IMR-90 (cell line): ENCODE data around the gene DDX10. TPM values are rescaled to one million over a fixed set of nuclear protein-coding genes. Genes with fewer than 3 reads are reported as not detected.

Experiments used
- ATAC-seq: fragments of 200-7000 bp; cut with Tn5 transposase; 2 replicates; pipeline ENCODE4 v1.9.1; 2020; ENCODE audit warnings: low read depth, mild to moderate bottlenecking, moderate library complexity
- BruUV-seq: library from RNA; stranded (reverse); fragments of 400-500 nt; replicated peaks from 2 replicates; lab custom pipeline; 2021; lab: Mats Ljungman, UMichigan
- CTCF ChIA-PET: fragments of 300-600 bp; formaldehyde crosslinking; extraction: SDS; loops from one replicate; lab custom pipeline; 2021; ENCODE audit warnings: antibody characterized with exemption; lab: Yijun Ruan, JAX
- POLR2A ChIA-PET: fragments of 300-600 bp; sonication (Branson Sonifier 250); formaldehyde crosslinking; loops from one replicate; lab custom pipeline; 2022; ENCODE audit warnings: antibody characterized with exemption; ENCODE audit not compliant: unreplicated experiment; lab: Charles Lee
- DNase-seq: peaks from one replicate; pipeline ENCODE4 v3.0.0; 2013
- H2AFZ ChIP-seq: replicated peaks from 2 replicates; pipeline ENCODE3; 2013; ENCODE audit warnings: low read length, mild to moderate bottlenecking; ENCODE audit not compliant: poor library complexity
- H2AK5ac ChIP-seq: 2 replicates; pipeline ENCODE4 v1.6.1; 2013; ENCODE audit warnings: low read depth, low read length, inconsistent platforms
- H2AK9ac ChIP-seq: replicated peaks from 2 replicates; pipeline ENCODE3; 2013; ENCODE audit warnings: mild to moderate bottlenecking, low read depth, low read length, moderate library complexity; ENCODE audit not compliant: poor library complexity
- H2BK120ac ChIP-seq: 2 replicates; pipeline ENCODE4 v1.6.1; 2013; ENCODE audit warnings: low read depth, low read length, inconsistent platforms
- H2BK15ac ChIP-seq: 3 replicates; pipeline ENCODE4 v1.6.1; 2013; ENCODE audit warnings: low read depth, low read length, inconsistent platforms
- H2BK20ac ChIP-seq: 2 replicates; pipeline ENCODE4 v1.6.1; 2013; ENCODE audit warnings: low read depth, mild to moderate bottlenecking, inconsistent platforms, low read length, moderate library complexity
- H2BK5ac ChIP-seq: 2 replicates; pipeline ENCODE4 v1.6.1; 2013; ENCODE audit warnings: mild to moderate bottlenecking, low read depth, low read length, inconsistent platforms; ENCODE audit not compliant: poor library complexity, severe bottlenecking
- H3K14ac ChIP-seq: replicated peaks from 2 replicates; pipeline ENCODE4 v1.6.1; 2013; ENCODE audit warnings: low read depth, low read length, inconsistent platforms
- H3K18ac ChIP-seq: 2 replicates; pipeline ENCODE4 v1.6.1; 2013; ENCODE audit warnings: low read depth, low read length, control low read depth
- H3K23ac ChIP-seq: 2 replicates; pipeline ENCODE4 v1.6.1; 2013; ENCODE audit warnings: low read depth, low read length, inconsistent platforms
- H3K27ac ChIP-seq: 2 replicates; pipeline ENCODE4 v1.5.1; 2013; ENCODE audit warnings: mild to moderate bottlenecking, control low read depth, low read length; ENCODE audit not compliant: insufficient read depth
- H3K27me3 ChIP-seq: 2 replicates; pipeline ENCODE4 v1.6.1; 2013; ENCODE audit warnings: low read length; ENCODE audit not compliant: control insufficient read depth, insufficient read depth
- H3K36me3 ChIP-seq: 2 replicates; pipeline ENCODE4 v1.6.1; 2013; ENCODE audit warnings: low read length, mixed read lengths; ENCODE audit not compliant: control insufficient read depth, insufficient read depth
- H3K4ac ChIP-seq: 2 replicates; pipeline ENCODE4 v1.6.1; 2013; ENCODE audit warnings: low read depth, low read length, inconsistent platforms
- H3K4me1 ChIP-seq: 2 replicates; pipeline ENCODE4 v1.6.1; 2013; ENCODE audit warnings: low read length, mixed read lengths; ENCODE audit not compliant: control insufficient read depth, insufficient read depth
- H3K4me2 ChIP-seq: 2 replicates; pipeline ENCODE4 v1.6.1; 2013; ENCODE audit warnings: low read depth, mild to moderate bottlenecking, control low read depth, low read length, moderate library complexity
- H3K4me3 ChIP-seq: 2 replicates; pipeline ENCODE4 v1.5.1; 2013; ENCODE audit warnings: low read depth, mild to moderate bottlenecking, control low read depth, low read length, moderate library complexity; ENCODE audit not compliant: insufficient read depth
- H3K56ac ChIP-seq: 2 replicates; pipeline ENCODE4 v1.6.1; 2013; ENCODE audit warnings: low read length, inconsistent platforms; ENCODE audit not compliant: insufficient read depth; ENCODE audit errors: extremely low read depth
- H3K79me1 ChIP-seq, 2 experiments: 2 replicates each; pipeline ENCODE4 v1.6.1; 2013; ENCODE audit warnings: low read length in 2 of 2, inconsistent platforms in 1 of 2, low read depth in 1 of 2
- H3K9ac ChIP-seq: 2 replicates; pipeline ENCODE4 v1.6.1; 2013; ENCODE audit warnings: low read depth, low read length, control low read depth
- H3K9me1 ChIP-seq: 2 replicates; pipeline ENCODE4 v1.6.1; 2013; ENCODE audit warnings: low read length, inconsistent platforms; ENCODE audit not compliant: insufficient read depth
- H3K9me3 ChIP-seq: 2 replicates; pipeline ENCODE4 v1.6.1; 2013; ENCODE audit warnings: low read length; ENCODE audit not compliant: control insufficient read depth, insufficient read depth
- H4K20me1 ChIP-seq: 2 replicates; pipeline ENCODE4 v1.6.1; 2013; ENCODE audit warnings: low read length, inconsistent platforms; ENCODE audit not compliant: insufficient read depth
- H4K5ac ChIP-seq: 2 replicates; pipeline ENCODE4 v1.6.1; 2013; ENCODE audit warnings: mild to moderate bottlenecking, low read depth, low read length, control low read depth
- H4K8ac ChIP-seq, 2 experiments: 2 replicates each; pipeline ENCODE4 v1.6.1; 2013; ENCODE audit warnings: low read depth in 2 of 2, low read length in 2 of 2, control low read depth in 1 of 2, inconsistent platforms in 1 of 2
- H4K91ac ChIP-seq: 2 replicates; pipeline ENCODE4 v1.6.1; 2013; ENCODE audit warnings: low read depth, low read length, inconsistent platforms; ENCODE audit not compliant: insufficient read depth
- CEBPB ChIP-seq: IDR thresholded peaks from 2 replicates; pipeline ENCODE4 v1.6.1; 2012; ENCODE audit warnings: low read depth, low read length, improper control_type of control experiment
- FOS ChIP-seq: fragments of 150-350 bp; IDR thresholded peaks from 2 replicates; pipeline ENCODE4 v1.6.1; 2016; ENCODE audit warnings: low read depth, low read length
- MAFK ChIP-seq: IDR thresholded peaks from 2 replicates; pipeline ENCODE4 v1.6.1; 2012; ENCODE audit warnings: low read depth, low read length, improper control_type of control experiment
- MAZ ChIP-seq: IDR thresholded peaks from 2 replicates; pipeline ENCODE4 v1.6.1; 2012; ENCODE audit warnings: low read depth, mild to moderate bottlenecking, low read length, improper control_type of control experiment, moderate library complexity, borderline replicate concordance
- NFE2L2 ChIP-seq: fragments of 150-350 bp; IDR thresholded peaks from 2 replicates; pipeline ENCODE4 v1.6.1; 2016; ENCODE audit warnings: low read depth, mild to moderate bottlenecking, low read length
- WGBS, 2 experiments: methylation state at CpG; one replicate each; pipeline versions ENCODE4 v1.1.5 to v1.1.7; 2013; ENCODE audit warnings: missing lambda C conversion rate in 2 of 2; ENCODE audit not compliant: insufficient read length in 1 of 2; ENCODE audit errors: extremely low coverage in 2 of 2; 5-methylcytosine and 5-hydroxymethylcytosine counted together
- dilution Hi-C: fragments of 300-500 bp; cut with HindIII; formaldehyde crosslinking; loops from one replicate; pipeline ENCODE4 v1.14.3; 2018; ENCODE audit warnings: low sequenced_read_pairs; ENCODE audit not compliant: unreplicated experiment
- in situ Hi-C: fragments of 300-500 bp; cut with MboI; formaldehyde crosslinking; loops from 3 replicates; pipeline ENCODE4 v1.14.3; 2019; ENCODE audit warnings: low sequenced_read_pairs, inconsistent platforms, mixed read lengths
- intact Hi-C: fragments of 100-400 bp; cut with micrococcal nuclease; formaldehyde crosslinking; loops from 2 replicates; pipeline ENCODE4 v1.10.0; 2022
- polyA plus RNA-seq, 3 experiments: library from polyadenylated mRNA; depleted of rRNA; stranded (reverse); fragments of >200 nt; gene quantifications; 2 replicates each; pipeline ENCODE4 v1.2.3, GENCODE V29; 2012; ENCODE audit warnings: low replicate concordance in 1 of 3
- total RNA-seq: library from RNA; depleted of rRNA; stranded (reverse); fragments of >200 nt; gene quantifications from 2 replicates; pipeline ENCODE4 v1.2.3, GENCODE V29; 2012
- TF ChIP-seq, protein P1 (sequence below): fragments of 150-350 bp; IDR thresholded peaks from 2 replicates; pipeline ENCODE4 v1.6.1; 2016; ENCODE audit warnings: low read depth, mild to moderate bottlenecking, low read length, moderate library complexity, borderline replicate concordance

DDX10 gene
- total and polyA plus RNA-seq, 2 of the 4 experiments (the other 2 are of a cell fraction) = 20.0 to 31.9 TPM

- peak overlapping the region; percentile 87; the same call in 1 of the 2 replicates for H3K4ac ChIP-seq
- peak; percentile 90 for ATAC-seq
- peak overlapping the region; percentile 82 for H3K56ac ChIP-seq
- TSS peak; percentile 43 for BruUV-seq
- dilution Hi-C loops = no loop called here
- peak overlapping the region; percentile 59; the same call in 1 of the 2 replicates for H3K23ac ChIP-seq
- peaks cover 4% of the 10 kb centered on the region for H3K4me1 ChIP-seq
- peak overlapping the region; percentile 95 for H2BK120ac ChIP-seq
- H4K8ac ChIP-seq = peak overlapping the region; percentile 53 to 93
- H2AK9ac ChIP-seq = no peak overlapping the region
- H2BK5ac ChIP-seq = peak overlapping the region; percentile 98
- H2AFZ ChIP-seq = no peak overlapping the region
- H3K27ac ChIP-seq = peak overlapping the region; percentile 71
- H3K4me3 ChIP-seq = no peak overlapping the region
- no peaks in the 10 kb centered on the region for H3K9me1 ChIP-seq
- peak; percentile 87 for DNase-seq
- H2AK5ac ChIP-seq = peak overlapping the region; percentile 29; the same call in 1 of the 2 replicates
- ChIA-PET CTCF (interaction anchor here (0.6 to 2.7 kb wide), 4 partner anchors 15 to 173 kb away, joined by 3 to 11 read pairs (median 5); no protein-coding TSS in a partner anchor), POLR2A (no interaction called here)
- H3K4me2 ChIP-seq = peak overlapping the region; percentile 61; the same call in 1 of the 2 replicates
- H4K5ac ChIP-seq = peak overlapping the region; percentile 75; the same call in 1 of the 2 replicates
- H3K79me1 ChIP-seq = peaks cover 5 to 21% of the 10 kb centered on the region in 2 experiments; a peak in 3 of 4 replicates
- TF ChIP-seq, protein P1, sequence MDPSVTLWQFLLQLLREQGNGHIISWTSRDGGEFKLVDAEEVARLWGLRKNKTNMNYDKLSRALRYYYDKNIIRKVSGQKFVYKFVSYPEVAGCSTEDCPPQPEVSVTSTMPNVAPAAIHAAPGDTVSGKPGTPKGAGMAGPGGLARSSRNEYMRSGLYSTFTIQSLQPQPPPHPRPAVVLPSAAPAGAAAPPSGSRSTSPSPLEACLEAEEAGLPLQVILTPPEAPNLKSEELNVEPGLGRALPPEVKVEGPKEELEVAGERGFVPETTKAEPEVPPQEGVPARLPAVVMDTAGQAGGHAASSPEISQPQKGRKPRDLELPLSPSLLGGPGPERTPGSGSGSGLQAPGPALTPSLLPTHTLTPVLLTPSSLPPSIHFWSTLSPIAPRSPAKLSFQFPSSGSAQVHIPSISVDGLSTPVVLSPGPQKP = no peak
- no peak for TF ChIP-seq MAFK
- no peak for TF ChIP-seq CEBPB
- TF ChIP-seq MAZ = no peak
- TF ChIP-seq FOS = peak; percentile 39; the same call in 1 of the 2 replicates
- TF ChIP-seq NFE2L2 = no peak
- peak overlapping the region; percentile 46; the same call in 1 of the 2 replicates for H3K9ac ChIP-seq
- intact Hi-C loops = loop anchor here (1.0 to 10.0 kb wide), 4 partner anchors 58 to 824 kb away; partner anchors contain the start of gene C11orf87
- peak overlapping the region; percentile 89 for H3K14ac ChIP-seq
- H2BK20ac ChIP-seq = peak overlapping the region; percentile 95
- in situ Hi-C loops = no loop called here
- H3K9me3 ChIP-seq = no peaks in the 10 kb centered on the region
- H3K27me3 ChIP-seq = no peaks in the 10 kb centered on the region
- 0% methylated on average over 1 of the region's 4 CpGs; no CpG with 5 or more reads in 1 of the 2 experiments for WGBS, 2 experiments
- H4K20me1 ChIP-seq = no peaks in the 10 kb centered on the region
- H4K91ac ChIP-seq = peak overlapping the region; percentile 78
- no peak overlapping the region; the same call in 2 of the 3 replicates for H2BK15ac ChIP-seq
- H3K18ac ChIP-seq = peak overlapping the region; percentile 77; the same call in 1 of the 2 replicates
- H3K36me3 ChIP-seq = no peaks in the 10 kb centered on the region
Observed at GRCh38 chr11:108870373-108871020, 205.6 kb downstream of the DDX10 start.
